ENCODE results near the gene STXBP3.

Gene STXBP3

GRCh38 chr1:108845446-108845845 lies 99.0 kb downstream of the STXBP3 start:
- DNase-seq = no peak

- DNase-seq = no peak
Observed at GRCh38 chr1:108845991-108846390, 99.5 kb downstream of the STXBP3 start.

- peak; percentile 37 for DNase-seq
Observed at GRCh38 chr1:108847494-108847893, 101.0 kb downstream of the STXBP3 start.

- no peak for DNase-seq
Observed at GRCh38 chr1:108848806-108849205, 102.3 kb downstream of the STXBP3 start.

- DNase-seq = no peak
Observed at GRCh38 chr1:108850929-108851328, 104.5 kb downstream of the STXBP3 start.

GRCh38 chr1:108851567-108851966 lies 105.1 kb downstream of the STXBP3 start:
- DNase-seq = no peak

- DNase-seq = no peak
Observed at GRCh38 chr1:108852221-108852975, 105.9 kb downstream of the STXBP3 start.

- no peak for DNase-seq
Observed at GRCh38 chr1:108854221-108855019, 107.9 kb downstream of the STXBP3 start.

- DNase-seq = no peak
Observed at GRCh38 chr1:108856994-108857393, 110.5 kb downstream of the STXBP3 start, which contains the start of gene AKNAD1. AKNAD1 (minus strand) TSS chr1:108857094; CDS start chr1:108852664, 4,430 bp downstream.

GRCh38 chr1:108858230-108858950 lies 111.9 kb downstream of the STXBP3 start:
- no peak for DNase-seq
